Measurements from ENCODE around the gene LMF1.

- TF ChIP-seq POLR2AphosphoS5 (IDR thresholded peaks at IDR 0.05; ENCODE audit: low read depth, low read length) (no peak), FOXP2 (optimal IDR thresholded peaks at IDR 0.05; ENCODE audit: borderline replicate concordance, extremely low read depth, extremely low read length, insufficient read depth) (no peak)
Observed at GRCh38 chr16:813916-814412, 156.8 kb downstream of the LMF1 start.

Measured in PFSK-1 (cell line).